HG03280 (cell line): ENCODE measurements around the gene LRRC8C.
A peak's percentile ranks its signal among the peaks of the same experiment; 100 is the strongest.
"Not testable (repeated sequence)": the region's sequence is repeated elsewhere in the genome, so short reads cannot be mapped to it uniquely, and the experiment has no call there.

Experiments
- ATAC-seq: cut with Tn5 transposase; IDR thresholded peaks from one replicate; pipeline ENCODE4 v1.9.1; 2021; ENCODE audit warnings: mild to moderate bottlenecking, moderate library complexity; ENCODE audit not compliant: unreplicated experiment

Gene LRRC8C

DNA sequence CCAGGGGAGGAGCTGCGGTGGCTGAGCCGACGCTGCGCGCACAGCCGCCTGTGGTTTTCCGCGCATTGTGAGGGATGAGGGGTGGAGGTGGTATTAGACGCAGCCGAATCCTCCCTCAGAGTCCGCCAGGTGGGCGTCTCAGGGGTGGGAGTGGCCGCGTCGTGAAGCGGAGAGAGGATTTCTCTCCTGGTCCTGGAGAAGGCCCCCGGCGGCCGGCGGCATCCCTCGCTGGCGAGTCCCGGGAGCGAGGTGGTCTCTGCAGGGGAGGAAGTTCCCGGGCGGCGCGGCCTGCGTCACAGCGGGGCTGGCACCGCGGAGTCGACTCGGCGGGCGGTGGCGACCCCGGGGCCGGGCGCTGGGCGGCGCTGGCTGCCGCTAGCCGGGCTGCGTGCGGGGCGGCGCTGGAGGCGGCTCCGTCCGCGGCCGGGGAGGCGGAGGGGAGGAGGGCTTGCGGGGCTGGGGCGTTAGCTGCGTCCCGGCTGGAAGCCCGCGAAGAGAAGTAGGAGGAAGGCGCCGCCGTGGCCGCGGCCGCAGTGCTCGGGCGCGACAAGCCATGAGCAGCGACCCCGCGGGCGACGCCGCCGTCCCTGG is at the start of gene LRRC8C:
TSS of gene LRRC8C (plus strand) at position 464 of the 591 bp plus-strand sequence. CDS start 53,354 bp downstream, outside the sequence.
- peak; percentile 85 for ATAC-seq

- no peak for ATAC-seq
Measured at GRCh38 chr1:89584211-89584610, 48.7 kb upstream of the LRRC8C start.

GRCh38 chr1:89584781-89585180 is 48.1 kb upstream of the LRRC8C start:
- no peak for ATAC-seq

GRCh38 chr1:89587729-89588161 is 45.2 kb upstream of the LRRC8C start:
- ATAC-seq, result no peak

- ATAC-seq, result no peak
Measured at GRCh38 chr1:89588480-89588879, 44.4 kb upstream of the LRRC8C start.

DNA sequence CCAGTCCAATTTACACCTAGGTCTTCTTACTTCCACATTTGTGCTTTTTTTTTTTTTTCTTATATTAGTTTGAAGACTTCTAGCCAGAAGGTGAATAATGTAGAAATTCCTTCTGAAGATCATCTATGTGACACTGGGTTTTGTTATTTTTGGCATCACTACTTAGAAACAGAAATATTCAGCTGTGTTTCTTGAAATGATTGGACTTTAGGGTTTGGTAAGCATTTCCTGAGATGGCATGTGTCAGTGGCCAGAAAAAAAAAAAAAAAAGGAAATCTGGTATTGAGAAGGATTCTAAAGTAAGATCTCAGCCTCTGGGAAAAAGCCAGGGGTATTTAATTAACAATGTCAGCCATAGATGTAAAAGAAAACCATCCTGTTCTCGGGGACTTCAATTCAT is 43.4 kb upstream of the LRRC8C start:
- no peak for ATAC-seq

DNA sequence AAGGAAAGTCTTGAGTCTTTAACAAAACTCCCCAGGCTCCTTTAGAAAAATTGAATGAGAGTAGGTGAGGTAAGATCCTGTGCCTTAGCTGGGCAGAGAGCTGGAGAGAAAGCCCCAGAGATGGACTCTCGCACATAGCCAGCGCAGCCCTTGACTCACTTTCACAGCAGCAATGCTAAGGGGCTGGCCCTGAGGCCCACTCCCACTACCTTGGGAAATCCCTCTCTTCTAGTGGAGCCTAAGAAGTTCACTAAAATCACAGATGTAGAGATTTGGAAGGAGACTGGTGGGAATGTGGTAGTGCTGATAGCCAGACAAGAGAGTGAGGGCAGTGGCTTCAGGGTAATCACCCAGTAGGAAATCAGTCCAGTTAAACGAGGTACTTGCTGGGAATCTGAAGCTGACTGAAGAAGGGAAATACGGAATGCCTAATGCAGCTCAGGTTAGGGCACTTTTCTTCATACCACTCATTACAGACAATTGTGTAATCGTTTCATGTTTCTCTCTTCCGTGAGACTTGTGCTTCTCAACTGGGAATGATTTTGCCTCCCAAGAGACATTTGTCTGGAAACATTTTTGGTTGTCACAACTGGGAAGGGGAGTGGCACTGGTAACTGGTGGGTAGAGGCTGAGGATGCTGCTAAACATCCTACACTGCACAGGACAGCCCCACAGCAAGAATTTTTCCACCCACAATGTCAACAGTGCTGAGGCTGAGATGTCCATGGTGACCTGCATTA is 42.4 kb upstream of the LRRC8C start:
- no peak for ATAC-seq

DNA sequence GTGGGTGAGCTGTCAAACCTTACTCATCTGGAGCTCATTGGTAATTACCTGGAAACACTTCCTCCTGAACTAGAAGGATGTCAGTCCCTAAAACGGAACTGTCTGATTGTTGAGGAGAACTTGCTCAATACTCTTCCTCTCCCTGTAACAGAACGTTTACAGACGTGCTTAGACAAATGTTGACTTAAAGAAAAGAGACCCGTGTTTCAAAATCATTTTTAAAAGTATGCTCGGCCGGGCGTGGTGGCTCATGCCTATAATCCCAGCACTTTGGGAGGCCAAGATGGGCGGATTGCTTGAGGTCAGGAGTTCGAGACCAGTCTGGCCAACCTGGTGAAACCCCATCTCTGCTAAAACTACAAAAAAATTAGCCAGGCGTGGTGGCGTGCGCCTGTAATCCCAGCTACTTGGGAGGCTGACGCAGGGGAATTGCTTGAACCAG is 40.0 kb upstream of the LRRC8C start:
- not testable (repeated sequence) for ATAC-seq

DNA sequence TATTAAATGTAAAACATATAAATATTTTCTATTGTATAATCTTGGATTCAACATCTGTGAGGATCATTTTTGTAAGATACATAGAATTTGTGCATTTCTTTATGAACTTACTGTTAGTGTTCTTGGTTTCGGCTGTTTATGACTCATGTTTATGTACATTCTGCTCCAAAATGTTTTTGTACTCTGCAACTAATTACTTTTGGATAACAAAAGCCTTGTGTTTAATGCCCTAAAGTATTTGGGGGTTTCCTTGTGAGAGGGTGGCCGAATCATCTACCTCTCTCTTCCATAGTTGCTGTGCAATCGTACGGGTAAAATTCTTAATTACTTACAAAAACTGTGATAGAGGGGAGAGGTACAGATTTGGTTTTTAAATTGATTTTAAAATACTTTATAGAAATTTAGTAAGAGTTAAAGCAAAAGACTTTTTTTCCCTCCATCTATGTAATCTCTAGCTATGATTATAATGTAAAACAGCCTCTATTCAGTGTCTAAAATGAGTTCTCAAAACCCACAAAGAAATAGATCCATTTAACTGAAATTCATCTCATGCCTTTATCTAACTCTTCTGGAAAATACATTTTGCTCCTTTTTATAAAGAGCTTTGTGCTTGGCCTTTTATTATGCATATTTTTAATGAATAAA is 38.7 kb upstream of the LRRC8C start:
- ATAC-seq, result no peak

GRCh38 chr1:89596698-89597097 is 36.2 kb upstream of the LRRC8C start:
- no peak for ATAC-seq

DNA sequence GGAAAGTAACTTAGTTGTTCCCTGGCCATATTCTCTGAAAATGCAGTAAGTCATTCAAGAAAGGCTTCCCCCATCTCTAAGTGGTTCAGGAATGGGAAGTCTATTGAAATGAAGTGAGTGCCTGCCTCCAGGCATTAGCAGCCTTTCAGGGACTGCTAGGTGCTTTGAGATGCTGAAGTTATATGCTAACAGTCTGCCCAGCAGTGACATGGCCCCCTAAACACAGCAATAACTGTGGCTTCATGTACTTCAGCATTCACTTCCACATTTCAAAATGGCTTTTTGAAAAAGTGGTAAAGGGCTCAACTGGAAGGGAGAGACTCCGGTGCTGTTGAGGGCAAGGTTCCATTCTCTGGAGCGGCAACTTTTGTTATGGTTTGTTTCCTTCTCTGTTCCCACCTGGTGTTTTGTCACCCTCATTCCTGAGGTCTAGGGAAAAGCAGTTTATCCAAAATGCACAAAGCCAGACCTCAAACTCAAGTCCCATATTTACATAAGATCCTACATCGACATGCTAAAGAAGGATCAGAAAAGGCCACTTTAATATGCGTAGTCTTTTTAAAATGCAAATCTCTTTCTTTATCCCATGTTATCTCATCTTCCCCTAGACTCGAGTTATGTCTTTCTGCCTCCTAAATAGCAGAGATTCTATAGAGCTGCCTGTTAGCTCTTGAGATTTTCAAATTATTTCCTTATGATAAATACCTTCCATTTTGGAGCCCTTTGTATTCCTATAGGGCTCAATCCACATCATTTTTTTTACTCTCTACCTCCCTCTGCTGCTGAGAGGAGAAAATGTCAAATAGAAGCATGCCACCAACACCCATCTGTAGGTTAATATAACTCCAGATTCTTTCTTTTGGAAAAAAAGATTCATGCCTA is 34.2 kb upstream of the LRRC8C start:
- ATAC-seq, result no peak

DNA sequence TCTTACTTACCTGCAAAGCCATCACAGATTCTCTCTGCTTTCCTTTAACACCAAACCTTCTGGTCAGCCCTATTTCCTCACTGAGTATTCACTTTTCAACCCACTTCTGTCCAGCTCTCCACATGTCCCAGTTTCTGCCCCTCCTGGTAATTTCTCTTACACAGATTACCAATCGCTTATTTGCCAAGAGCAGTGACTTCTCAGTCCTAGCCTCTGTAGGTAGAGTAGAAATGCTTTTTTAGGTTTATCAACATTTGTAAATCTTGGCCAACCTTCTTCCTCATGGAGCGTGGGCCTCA is 33.6 kb upstream of the LRRC8C start:
- no peak for ATAC-seq

DNA sequence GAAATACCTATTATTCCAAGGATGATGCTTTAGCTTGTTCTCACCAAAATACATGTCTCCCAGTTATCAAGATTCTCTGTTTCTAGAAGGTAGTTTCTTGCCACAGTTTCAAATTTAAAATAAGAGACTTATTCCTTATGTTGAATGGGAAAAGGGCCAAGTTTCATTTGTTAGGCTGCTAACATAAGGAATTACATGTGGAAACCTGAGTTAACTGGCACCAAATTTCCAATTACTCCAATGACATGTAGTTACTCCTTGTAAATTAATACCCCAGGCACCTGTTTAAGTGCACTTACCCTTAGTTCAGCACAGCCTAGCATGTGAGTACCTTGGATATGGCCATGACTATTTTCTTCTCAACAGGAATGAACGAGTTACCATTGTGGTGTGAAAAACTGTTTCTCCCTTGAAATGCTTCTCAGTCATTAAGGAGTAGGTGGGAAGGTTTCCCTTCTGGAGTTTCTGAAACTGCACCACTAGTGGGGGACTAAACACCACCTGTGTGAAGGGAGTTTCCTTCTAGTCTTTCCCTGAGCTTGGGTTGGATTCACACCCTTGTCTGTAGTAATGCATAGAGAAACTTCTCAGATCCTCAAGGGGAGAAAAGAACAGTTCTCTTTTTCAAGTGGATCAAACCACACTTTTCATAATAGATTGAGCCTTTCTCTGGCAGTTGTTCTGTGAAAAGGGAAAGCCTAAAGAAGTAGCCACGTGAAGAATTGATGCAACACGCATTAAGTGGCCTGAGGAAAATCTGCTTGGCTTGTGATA is 32.3 kb upstream of the LRRC8C start:
- no peak for ATAC-seq

DNA sequence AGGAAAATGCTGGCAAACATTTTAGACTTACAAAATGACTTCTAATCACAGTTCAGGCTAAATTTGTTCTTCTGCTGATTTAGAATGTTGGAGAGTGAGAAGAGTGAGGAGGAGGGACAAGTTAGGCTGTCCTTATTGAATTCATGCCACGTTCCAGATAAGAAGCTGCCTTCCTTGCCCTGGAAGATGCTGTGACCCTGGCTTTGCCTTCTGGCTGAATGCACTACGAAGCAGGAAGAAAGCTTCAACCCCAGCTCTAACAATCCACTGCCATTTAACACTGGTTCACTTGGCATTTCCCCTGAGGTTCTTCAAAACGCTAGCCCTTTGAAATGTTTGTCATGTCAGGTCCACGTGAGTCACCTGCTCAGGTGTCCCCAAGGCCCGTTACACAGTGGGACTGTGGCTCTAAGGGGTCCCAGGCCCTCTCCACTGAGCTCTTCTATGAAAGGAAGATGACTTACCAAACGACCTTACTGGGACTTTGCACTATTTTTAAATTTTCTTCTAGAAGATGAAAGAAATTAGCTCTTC is 30.0 kb upstream of the LRRC8C start:
- ATAC-seq, result no peak

DNA sequence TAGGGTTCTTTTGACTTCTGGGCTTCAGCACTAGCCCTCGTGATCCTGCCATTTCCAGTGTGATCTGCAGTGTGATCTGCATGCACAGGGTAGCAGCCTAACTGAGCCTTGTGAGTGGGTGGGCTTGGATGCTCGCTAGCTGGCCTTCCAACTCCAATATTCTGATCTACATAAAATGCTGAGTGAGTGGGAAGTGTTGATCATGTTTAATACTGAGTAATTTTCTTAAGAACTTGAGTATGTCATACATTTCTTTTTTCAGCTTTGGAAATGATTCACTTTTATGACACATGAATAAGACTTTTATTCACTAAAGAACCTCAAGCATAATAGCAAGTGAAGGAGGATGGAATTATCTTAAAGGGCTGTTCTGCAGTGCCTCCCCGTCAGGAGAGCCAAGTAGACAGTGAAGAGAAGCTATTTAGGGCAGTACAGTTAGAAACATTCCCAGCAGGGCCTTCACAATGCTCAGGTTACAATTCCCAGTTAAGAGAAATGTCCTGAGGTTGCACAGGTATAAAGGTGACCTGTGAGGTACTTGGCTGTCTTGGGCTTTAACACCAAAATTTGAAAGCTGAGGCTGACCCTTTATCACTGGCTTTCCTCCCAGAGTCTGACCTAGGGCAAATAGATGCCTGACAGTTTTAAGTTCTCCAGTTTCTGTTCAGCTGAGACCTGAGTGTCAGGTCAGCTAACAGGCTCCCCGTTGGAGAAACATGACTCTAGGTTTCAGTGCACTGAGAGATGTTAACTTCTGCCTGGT is 29.1 kb upstream of the LRRC8C start:
- no peak for ATAC-seq

DNA sequence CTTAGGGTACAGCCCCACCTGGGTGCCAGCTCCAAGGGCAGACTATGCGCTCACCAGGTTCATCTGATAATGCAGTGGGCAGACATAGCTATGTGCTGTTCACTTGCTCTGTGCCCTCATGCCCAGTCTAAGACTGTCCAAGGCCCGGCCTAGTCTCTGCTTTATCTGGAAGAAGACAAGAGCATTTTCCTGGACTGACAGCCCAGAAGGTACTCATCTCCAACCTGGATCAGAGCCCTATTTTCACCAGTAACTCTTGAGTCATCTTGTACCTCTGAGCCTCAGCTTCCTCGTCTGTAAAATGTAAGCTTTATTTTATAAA is 28.5 kb upstream of the LRRC8C start:
- no peak for ATAC-seq

DNA sequence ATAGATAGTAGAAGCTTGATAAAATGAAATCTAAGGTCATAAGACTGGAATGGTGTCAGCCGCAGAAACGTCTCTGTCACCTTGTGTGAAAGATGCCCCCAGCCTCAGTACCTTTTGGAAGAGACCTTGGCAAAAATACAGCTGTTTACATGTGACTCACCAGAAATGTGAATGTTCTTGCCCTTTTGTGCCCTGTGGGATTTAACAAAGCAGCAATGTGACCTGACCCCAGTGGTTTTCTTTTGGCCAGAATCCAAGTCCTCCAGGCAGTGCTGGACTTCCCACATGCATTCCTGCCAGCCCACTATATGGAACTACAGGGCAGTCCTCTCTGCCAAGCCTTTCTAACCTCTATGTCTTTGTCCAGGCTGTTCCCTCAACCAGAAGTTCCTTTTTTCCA is 27.2 kb upstream of the LRRC8C start:
- no peak for ATAC-seq

- no peak for ATAC-seq
Measured at GRCh38 chr1:89606227-89606980, 26.5 kb upstream of the LRRC8C start.

- ATAC-seq, result no peak
Measured at GRCh38 chr1:89607156-89607555, 25.8 kb upstream of the LRRC8C start.
